Right atrium auricular region (tissue), 2 donors: ENCODE measurements around the gene TOMM7. TPM values are rescaled to one million over a fixed set of nuclear protein-coding genes. Genes with fewer than 3 reads are reported as not detected.

Source experiments
- DNase-seq: peaks from one replicate; pipeline ENCODE4 v3.0.0-alpha.2; 2019; ENCODE audit warnings: low spot score
- H3K27ac ChIP-seq, 2 donors: fragments of 200-600 bp; sonication (generic); 1 replicate in 1 of 2; 2 replicates in 1 of 2; pipeline ENCODE4 v1.5.1; 2016 to 2019
- H3K27me3 ChIP-seq, 2 donors: fragments of 200-600 bp; sonication (generic); one replicate each; pipeline versions ENCODE4 v1.5.1 to v1.6.0; 2017 to 2019
- H3K36me3 ChIP-seq: fragments of 200-600 bp; sonication (generic); one replicate; pipeline ENCODE4 v1.5.1; 2016
- H3K4me1 ChIP-seq, 2 donors: fragments of 200-600 bp; sonication (generic); one replicate each; pipeline versions ENCODE4 v1.5.1 to v1.6.0; 2017 to 2019
- H3K4me3 ChIP-seq, 2 donors: fragments of 200-600 bp; sonication (generic); 1 replicate in 1 of 2; 2 replicates in 1 of 2; pipeline ENCODE4 v1.5.1; 2017 to 2019; ENCODE audit warnings: mild to moderate bottlenecking in 1 of 2, moderate library complexity in 1 of 2
- H3K9me3 ChIP-seq, 2 donors: fragments of 200-600 bp; sonication (generic); one replicate each; pipeline ENCODE4 v1.5.1; 2019
- CTCF ChIP-seq, 2 donors: fragments of 200-600 bp; sonication (generic); IDR thresholded peaks; one replicate each; pipeline ENCODE4 v1.5.1; 2019; ENCODE audit warnings: antibody characterized with exemption in 2 of 2
- total RNA-seq, 2 donors: library from RNA; depleted of rRNA; stranded (reverse); fragments of >200 nt; gene quantifications; one replicate each; pipeline ENCODE4 v1.1.0, GENCODE V29; 2016

The TOMM7 gene
- total RNA-seq, 2 donors from 2014 or later, result 101 to 188 TPM

- no peak overlapping the region for H3K4me3 ChIP-seq
- no peaks in the 10 kb centered on the region for H3K9me3 ChIP-seq
- H3K4me1 ChIP-seq, result peaks cover 0 to 31% of the 10 kb centered on the region in 2 donors
- TF ChIP-seq CTCF (IDR thresholded peaks at IDR 0.05), result no peak
- H3K36me3 ChIP-seq, result peaks cover 35% of the 10 kb centered on the region
- peak overlapping the region in 1 of 2 donors; percentile 39 for H3K27ac ChIP-seq
- DNase-seq, result no peak
- no peaks in the 10 kb centered on the region for H3K27me3 ChIP-seq
Observed at GRCh38 chr7:22858274-22858639, 35.6 kb upstream of the TOMM7 start.

GRCh38 chr7:22856416-22856815 lies 33.8 kb upstream of the TOMM7 start:
- Histone ChIP-seq H3K4me3 (no peak overlapping the region), H3K36me3 (peaks cover 35% of the 10 kb centered on the region), H3K9me3 (no peaks in the 10 kb centered on the region), H3K27me3 (no peaks in the 10 kb centered on the region), H3K4me1 (peaks cover 0 to 34% of the 10 kb centered on the region in 2 donors), H3K27ac (peak overlapping the region; percentile 94 to 96)
- DNase-seq, result no peak
- no peak for TF ChIP-seq CTCF (IDR thresholded peaks at IDR 0.05)

- peaks cover 28% of the 10 kb centered on the region for H3K36me3 ChIP-seq
- peak overlapping the region; percentile 94 to 96 for H3K27ac ChIP-seq
- peaks cover 0 to 34% of the 10 kb centered on the region in 2 donors for H3K4me1 ChIP-seq
- no peaks in the 10 kb centered on the region for H3K27me3 ChIP-seq
- H3K9me3 ChIP-seq, result no peaks in the 10 kb centered on the region
- no peak for TF ChIP-seq CTCF (IDR thresholded peaks at IDR 0.05)
- no peak for DNase-seq
- H3K4me3 ChIP-seq, result peak overlapping the region; percentile 61 to 69
Observed at GRCh38 chr7:22855049-22855392, 32.4 kb upstream of the TOMM7 start.

GRCh38 chr7:22854158-22855048 lies 31.8 kb upstream of the TOMM7 start:
- peaks cover 28% of the 10 kb centered on the region for H3K36me3 ChIP-seq
- no peaks in the 10 kb centered on the region for H3K9me3 ChIP-seq
- peak in 1 of 2 donors; percentile 14 for TF ChIP-seq CTCF (IDR thresholded peaks at IDR 0.05)
- peak; percentile 93 for DNase-seq
- peaks cover 0 to 31% of the 10 kb centered on the region in 2 donors for H3K4me1 ChIP-seq
- peak overlapping the region; percentile 61 to 69 for H3K4me3 ChIP-seq
- H3K27ac ChIP-seq, result peak overlapping the region; percentile 94 to 96
- no peaks in the 10 kb centered on the region for H3K27me3 ChIP-seq

GRCh38 chr7:22853674-22854157 lies 31.1 kb upstream of the TOMM7 start:
- H3K27me3 ChIP-seq, result no peaks in the 10 kb centered on the region
- H3K27ac ChIP-seq, result peak overlapping the region; percentile 94 to 96
- no peaks in the 10 kb centered on the region for H3K9me3 ChIP-seq
- peak overlapping the region; percentile 61 to 69 for H3K4me3 ChIP-seq
- peaks cover 22% of the 10 kb centered on the region for H3K36me3 ChIP-seq
- H3K4me1 ChIP-seq, result peaks cover 0 to 25% of the 10 kb centered on the region in 2 donors
- peak; percentile 63 for DNase-seq
- peak; percentile 98 to 99 for TF ChIP-seq CTCF (IDR thresholded peaks at IDR 0.05)
